ENCODE data around the gene IL22. TPM values are rescaled to one million over a fixed set of nuclear protein-coding genes. Genes with fewer than 3 reads are reported as not detected.

Gene IL22
- polyA plus RNA-seq (2013, experiment 1 of 2) = not detected
- not detected for polyA plus RNA-seq (2013, experiment 2 of 2)

GRCh38 chr12:68253504-68253903 is at the start of gene IL22:
Gene IL22 (minus strand): TSS chr12:68253604. CDS start chr12:68253448, 156 bp downstream.
- H3K27ac ChIP-seq (ENCODE audit: low read depth, low read length, severe bottlenecking) = no peak within 1 kb of the TSS
- H3K4me1 ChIP-seq (ENCODE audit: control insufficient read depth, insufficient read depth, low read length, poor library complexity, severe bottlenecking) = no peaks in the 10 kb centered on the region
- WGBS, 2 experiments (ENCODE audit: insufficient coverage in 2 of 2) = 83 to 100% methylated on average over 1 to 3 of the region's 7 CpGs
- H3K9me3 ChIP-seq (ENCODE audit: control insufficient read depth, low read length) = no peaks in the 10 kb centered on the region
- H3K4me3 ChIP-seq (ENCODE audit: extremely low read depth, insufficient read depth, low read length, poor library complexity, severe bottlenecking) = no peak within 1 kb of the TSS
- H3K36me3 ChIP-seq (ENCODE audit: control insufficient read depth, insufficient read depth, low read length) = no peaks in the 10 kb centered on the region

- no peak overlapping the region for H3K4me3 ChIP-seq (ENCODE audit: extremely low read depth, insufficient read depth, low read length, poor library complexity, severe bottlenecking)
- no peaks in the 10 kb centered on the region for H3K9me3 ChIP-seq (ENCODE audit: control insufficient read depth, low read length)
- H3K4me1 ChIP-seq (ENCODE audit: control insufficient read depth, insufficient read depth, low read length, poor library complexity, severe bottlenecking) = no peaks in the 10 kb centered on the region
- peaks cover 9% of the 10 kb centered on the region for H3K36me3 ChIP-seq (ENCODE audit: control insufficient read depth, insufficient read depth, low read length)
- WGBS, 2 experiments (ENCODE audit: insufficient coverage in 2 of 2) = 83 to 87% methylated on average over 3 to 4 of the region's 4 CpGs
- H3K27ac ChIP-seq (ENCODE audit: low read depth, low read length, severe bottlenecking) = no peak overlapping the region
These were observed 44.5 kb upstream of the IL22 start for GRCh38 chr12:68297929-68298328.

- WGBS, 2 experiments (ENCODE audit: insufficient coverage in 2 of 2) = 100% methylated on average over 1 of the region's 2 CpGs; no CpG with 5 or more reads in 1 of the 2 experiments
- Histone ChIP-seq H3K4me3 (ENCODE audit: extremely low read depth, insufficient read depth, low read length, poor library complexity, severe bottlenecking) (no peak overlapping the region), H3K4me1 (ENCODE audit: control insufficient read depth, insufficient read depth, low read length, poor library complexity, severe bottlenecking) (no peaks in the 10 kb centered on the region), H3K9me3 (ENCODE audit: control insufficient read depth, low read length) (no peaks in the 10 kb centered on the region), H3K27ac (ENCODE audit: low read depth, low read length, severe bottlenecking) (no peak overlapping the region), H3K36me3 (ENCODE audit: control insufficient read depth, insufficient read depth, low read length) (no peaks in the 10 kb centered on the region)
These were observed 40.8 kb upstream of the IL22 start for GRCh38 chr12:68294251-68294650.

GRCh38 chr12:68293347-68293746 is 39.9 kb upstream of the IL22 start:
- H3K9me3 ChIP-seq (ENCODE audit: control insufficient read depth, low read length) = no peaks in the 10 kb centered on the region
- H3K36me3 ChIP-seq (ENCODE audit: control insufficient read depth, insufficient read depth, low read length) = no peaks in the 10 kb centered on the region
- H3K4me1 ChIP-seq (ENCODE audit: control insufficient read depth, insufficient read depth, low read length, poor library complexity, severe bottlenecking) = no peaks in the 10 kb centered on the region

GRCh38 chr12:68292151-68292943 is 38.9 kb upstream of the IL22 start:
- Histone ChIP-seq H3K27ac (ENCODE audit: low read depth, low read length, severe bottlenecking) (no peak overlapping the region), H3K36me3 (ENCODE audit: control insufficient read depth, insufficient read depth, low read length) (no peaks in the 10 kb centered on the region), H3K4me3 (ENCODE audit: extremely low read depth, insufficient read depth, low read length, poor library complexity, severe bottlenecking) (no peak overlapping the region), H3K9me3 (ENCODE audit: control insufficient read depth, low read length) (no peaks in the 10 kb centered on the region), H3K4me1 (ENCODE audit: control insufficient read depth, insufficient read depth, low read length, poor library complexity, severe bottlenecking) (no peaks in the 10 kb centered on the region)
- 80 to 94% methylated on average over 1 to 2 of the region's 9 CpGs for WGBS, 2 experiments (ENCODE audit: insufficient coverage in 2 of 2)

More at GRCh38 chr12:68293347-68293746, 39.9 kb upstream of the IL22 start:
- no peak overlapping the region for H3K4me3 ChIP-seq (ENCODE audit: extremely low read depth, insufficient read depth, low read length, poor library complexity, severe bottlenecking)
- no peak overlapping the region for H3K27ac ChIP-seq (ENCODE audit: low read depth, low read length, severe bottlenecking)

GRCh38 chr12:68291396-68292036 is 38.1 kb upstream of the IL22 start:
- Histone ChIP-seq H3K4me1 (ENCODE audit: control insufficient read depth, insufficient read depth, low read length, poor library complexity, severe bottlenecking) (no peaks in the 10 kb centered on the region), H3K36me3 (ENCODE audit: control insufficient read depth, insufficient read depth, low read length) (no peaks in the 10 kb centered on the region), H3K9me3 (ENCODE audit: control insufficient read depth, low read length) (no peaks in the 10 kb centered on the region), H3K27ac (ENCODE audit: low read depth, low read length, severe bottlenecking) (no peak overlapping the region), H3K4me3 (ENCODE audit: extremely low read depth, insufficient read depth, low read length, poor library complexity, severe bottlenecking) (no peak overlapping the region)
- 100% methylated on average over 2 to 3 of the region's 4 CpGs for WGBS, 2 experiments (ENCODE audit: insufficient coverage in 2 of 2)

GRCh38 chr12:68290126-68290525 is 36.7 kb upstream of the IL22 start:
- Histone ChIP-seq H3K27ac (ENCODE audit: low read depth, low read length, severe bottlenecking) (no peak overlapping the region), H3K36me3 (ENCODE audit: control insufficient read depth, insufficient read depth, low read length) (no peaks in the 10 kb centered on the region), H3K4me1 (ENCODE audit: control insufficient read depth, insufficient read depth, low read length, poor library complexity, severe bottlenecking) (no peaks in the 10 kb centered on the region), H3K9me3 (ENCODE audit: control insufficient read depth, low read length) (no peaks in the 10 kb centered on the region), H3K4me3 (ENCODE audit: extremely low read depth, insufficient read depth, low read length, poor library complexity, severe bottlenecking) (no peak overlapping the region)
- WGBS, 2 experiments (ENCODE audit: insufficient coverage in 2 of 2) = 82 to 83% methylated on average over 2 to 3 of the region's 6 CpGs

- Histone ChIP-seq H3K27ac (ENCODE audit: low read depth, low read length, severe bottlenecking) (no peak overlapping the region), H3K36me3 (ENCODE audit: control insufficient read depth, insufficient read depth, low read length) (no peaks in the 10 kb centered on the region), H3K4me1 (ENCODE audit: control insufficient read depth, insufficient read depth, low read length, poor library complexity, severe bottlenecking) (no peaks in the 10 kb centered on the region), H3K9me3 (ENCODE audit: control insufficient read depth, low read length) (no peaks in the 10 kb centered on the region), H3K4me3 (ENCODE audit: extremely low read depth, insufficient read depth, low read length, poor library complexity, severe bottlenecking) (no peak overlapping the region)
- 100% methylated on average over 1 of the region's 5 CpGs; no CpG with 5 or more reads in 1 of the 2 experiments for WGBS, 2 experiments (ENCODE audit: insufficient coverage in 2 of 2)
These were observed 33.7 kb upstream of the IL22 start for GRCh38 chr12:68287106-68287505.

GRCh38 chr12:68286396-68286795 is 33.0 kb upstream of the IL22 start:
- Histone ChIP-seq H3K27ac (ENCODE audit: low read depth, low read length, severe bottlenecking) (no peak overlapping the region), H3K4me1 (ENCODE audit: control insufficient read depth, insufficient read depth, low read length, poor library complexity, severe bottlenecking) (no peaks in the 10 kb centered on the region), H3K4me3 (ENCODE audit: extremely low read depth, insufficient read depth, low read length, poor library complexity, severe bottlenecking) (no peak overlapping the region), H3K36me3 (ENCODE audit: control insufficient read depth, insufficient read depth, low read length) (no peaks in the 10 kb centered on the region), H3K9me3 (ENCODE audit: control insufficient read depth, low read length) (no peaks in the 10 kb centered on the region)
- WGBS, 2 experiments (ENCODE audit: insufficient coverage in 2 of 2) = 43 to 83% methylated on average over 1 to 2 of the region's 4 CpGs

- WGBS, 2 experiments (ENCODE audit: insufficient coverage in 2 of 2) = 94 to 100% methylated on average over 2 of the region's 3 CpGs
- no peak overlapping the region for H3K27ac ChIP-seq (ENCODE audit: low read depth, low read length, severe bottlenecking)
- no peaks in the 10 kb centered on the region for H3K4me1 ChIP-seq (ENCODE audit: control insufficient read depth, insufficient read depth, low read length, poor library complexity, severe bottlenecking)
- no peaks in the 10 kb centered on the region for H3K9me3 ChIP-seq (ENCODE audit: control insufficient read depth, low read length)
- H3K4me3 ChIP-seq (ENCODE audit: extremely low read depth, insufficient read depth, low read length, poor library complexity, severe bottlenecking) = no peak overlapping the region
- no peaks in the 10 kb centered on the region for H3K36me3 ChIP-seq (ENCODE audit: control insufficient read depth, insufficient read depth, low read length)
These were observed 32.1 kb upstream of the IL22 start for GRCh38 chr12:68285541-68285940.

All from mesodermal cell (in vitro differentiated cells).